GM12878 (cell line): ENCODE results near the gene BOLA1. TPM values are rescaled to one million over a fixed set of nuclear protein-coding genes. Genes with fewer than 3 reads are reported as not detected.

Source experiments
- BMI1 ChIP-seq: fragments of 450-650 bp; IDR thresholded peaks from 2 replicates; pipeline ENCODE4 v1.6.1; 2016; ENCODE audit warnings: mild to moderate bottlenecking, moderate library complexity, borderline replicate concordance
- BRCA1 ChIP-seq: IDR thresholded peaks from 2 replicates; pipeline ENCODE4 v1.6.1; 2011; ENCODE audit warnings: low read depth, low read length, improper control_type of control experiment
- CHD4 ChIP-seq: fragments of 200-600 bp; sonication (generic); IDR thresholded peaks from 2 replicates; pipeline ENCODE4 v1.6.1; 2016; ENCODE audit warnings: mild to moderate bottlenecking
- E2F4 ChIP-seq: IDR thresholded peaks from 2 replicates; pipeline ENCODE4 v1.6.1; 2012; ENCODE audit warnings: low read depth, low read length, improper control_type of control experiment
- ELK1 ChIP-seq: IDR thresholded peaks from 2 replicates; pipeline ENCODE4 v1.6.1; 2012; ENCODE audit warnings: low read depth, low read length, improper control_type of control experiment
- HDGF ChIP-seq: fragments of 450-650 bp; IDR thresholded peaks from 2 replicates; pipeline ENCODE4 v1.6.1; 2016; ENCODE audit warnings: antibody characterized with exemption
- IRF5 ChIP-seq: fragments of 450-650 bp; IDR thresholded peaks from 2 replicates; pipeline ENCODE4 v1.6.1; 2017; ENCODE audit warnings: borderline replicate concordance
- NFIC ChIP-seq: IDR thresholded peaks from 2 replicates; pipeline ENCODE4 v1.6.1; 2012; ENCODE audit warnings: low read depth, mild to moderate bottlenecking, inconsistent platforms, low read length, moderate library complexity
- NFYA ChIP-seq: IDR thresholded peaks from 2 replicates; pipeline ENCODE4 v1.6.1; 2011; ENCODE audit warnings: low read depth, mild to moderate bottlenecking, low read length, improper control_type of control experiment, borderline replicate concordance
- RAD21 ChIP-seq: IDR thresholded peaks from 2 replicates; pipeline ENCODE4 v1.6.1; 2011; ENCODE audit warnings: mild to moderate bottlenecking, low read depth, low read length, moderate library complexity; ENCODE audit not compliant: insufficient read depth
- RFX5 ChIP-seq: IDR thresholded peaks from 2 replicates; pipeline ENCODE4 v1.6.1; 2011; ENCODE audit warnings: low read depth, low read length, improper control_type of control experiment
- SKIL ChIP-seq: fragments of 450-650 bp; IDR thresholded peaks from 2 replicates; pipeline ENCODE4 v1.6.1; 2017; ENCODE audit warnings: mild to moderate bottlenecking, low read depth, inconsistent platforms; ENCODE audit not compliant: poor library complexity, severe bottlenecking
- SMARCA5 ChIP-seq: fragments of 450-650 bp; IDR thresholded peaks from 2 replicates; pipeline ENCODE4 v1.6.1; 2017; ENCODE audit warnings: mild to moderate bottlenecking
- SPI1 ChIP-seq: IDR thresholded peaks from 2 replicates; pipeline ENCODE4 v1.6.1; 2011; ENCODE audit warnings: low read depth, mild to moderate bottlenecking, low read length, moderate library complexity, borderline replicate concordance; ENCODE audit not compliant: insufficient read depth
- STAT3 ChIP-seq: IDR thresholded peaks from 2 replicates; pipeline ENCODE4 v1.6.1; 2011; ENCODE audit warnings: low read depth, low read length, improper control_type of control experiment
- ZNF274 ChIP-seq: IDR thresholded peaks from one replicate; pipeline ENCODE4 v1.8.0; 2011; ENCODE audit not compliant: insufficient read length, insufficient read depth
- ZNF687 ChIP-seq: fragments of 450-650 bp; IDR thresholded peaks from 2 replicates; pipeline ENCODE4 v1.6.1; 2017; ENCODE audit warnings: mild to moderate bottlenecking, moderate library complexity
- polyA plus RNA-seq, 11 experiments: library from polyadenylated mRNA; depleted of rRNA in 4 of 11; unstranded in 6 of 11; stranded (reverse) in 5 of 11; fragments of >200 nt; fragmentation: Nextera tagmentation in 4 of 11; fragmentation: Illumina TruSeq in 1 of 11; extraction: Ambion mirVana in 4 of 11; extraction: Trizol in 1 of 11; gene quantifications; 1 replicate in 1 of 11; 2 replicates in 10 of 11; pipeline versions ENCODE4 v1.2.1 to v1.2.3, GENCODE V29; 2011 to 2016; ENCODE audit warnings: inconsistent platforms in 2 of 11, missing spikeins in 2 of 11, low read depth in 1 of 11
- total RNA-seq, 4 experiments: library from RNA; depleted of rRNA in 3 of 4; stranded (reverse); fragments of >200 nt in 3 of 4; fragmentation: Illumina TruSeq in 1 of 4; extraction: Trizol in 1 of 4; gene quantifications; 2 replicates each; pipeline versions ENCODE4 v1.2.1 to v1.2.3, GENCODE V29; 2013 to 2021
- TF ChIP-seq, protein P1 (sequence below): IDR thresholded peaks from 2 replicates; pipeline ENCODE4 v1.6.1; 2011; ENCODE audit warnings: low read depth, low read length, improper control_type of control experiment, borderline replicate concordance

BOLA1 gene
- total and polyA plus RNA-seq, 10 of the 15 experiments (the other 5 are each of a cell fraction or from before 2014, with no cell fraction given), result 0.74 to 18.7 (median 11.3) TPM

- TF ChIP-seq ELK1, result 0 out of 2 replicates have a peak, but pooled peaks have one; percentile 41
- peak; percentile 58 for TF ChIP-seq RAD21
- TF ChIP-seq RFX5, result no peak
- TF ChIP-seq NFIC, result peak; percentile 48; the same call in 1 of the 2 replicates
- no peak for TF ChIP-seq SPI1
- no peak for TF ChIP-seq ZNF274
- TF ChIP-seq HDGF, result peak; percentile 88
- no peak for TF ChIP-seq CHD4
- peak; percentile 62; the same call in 1 of the 2 replicates for TF ChIP-seq ZNF687
- TF ChIP-seq IRF5, result no peak
- no peak for TF ChIP-seq E2F4
- TF ChIP-seq SKIL, result peak; percentile 75
- TF ChIP-seq SMARCA5, result peak; percentile 71; the same call in 1 of the 2 replicates
- TF ChIP-seq BMI1, result no peak
- TF ChIP-seq, protein P1, sequence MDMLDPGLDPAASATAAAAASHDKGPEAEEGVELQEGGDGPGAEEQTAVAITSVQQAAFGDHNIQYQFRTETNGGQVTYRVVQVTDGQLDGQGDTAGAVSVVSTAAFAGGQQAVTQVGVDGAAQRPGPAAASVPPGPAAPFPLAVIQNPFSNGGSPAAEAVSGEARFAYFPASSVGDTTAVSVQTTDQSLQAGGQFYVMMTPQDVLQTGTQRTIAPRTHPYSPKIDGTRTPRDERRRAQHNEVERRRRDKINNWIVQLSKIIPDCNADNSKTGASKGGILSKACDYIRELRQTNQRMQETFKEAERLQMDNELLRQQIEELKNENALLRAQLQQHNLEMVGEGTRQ, result no peak
- no peak for TF ChIP-seq BRCA1
- no peak for TF ChIP-seq NFYA
- no peak for TF ChIP-seq STAT3
These were observed 10.9 kb upstream of the BOLA1 start (continued) for GRCh38 chr1:149888247-149888998.
